NCI-H774 (cell line): Measurements from ENCODE around the gene CTXN1.
A peak's percentile ranks its signal among the peaks of the same experiment; 100 is the strongest.
"Not testable (repeated sequence)": the region's sequence is repeated elsewhere in the genome, so short reads cannot be mapped to it uniquely, and the experiment has no call there.

Experiments
- DNase-seq: peaks from one replicate; lab custom pipeline; 2025; lab: John Stamatoyannopoulos, UW

Gene CTXN1

GRCh38 chr19:7926021-7926726, at the start of gene CTXN1:
TSS of gene CTXN1 (minus strand) at chr19:7926135. CDS start at chr19:7925538, 597 bp downstream.
- DNase-seq, result peak; percentile 43

GRCh38 chr19:7975037-7975436, 49.1 kb upstream of the CTXN1 start:
- no peak for DNase-seq

- DNase-seq, result no peak
Measured at GRCh38 chr19:7973883-7974282, 47.9 kb upstream of the CTXN1 start.

GRCh38 chr19:7971553-7972520, 45.9 kb upstream of the CTXN1 start:
- no peak for DNase-seq

- DNase-seq, result no peak
Measured at GRCh38 chr19:7970716-7971448, 44.9 kb upstream of the CTXN1 start.

GRCh38 chr19:7969555-7969939, 43.6 kb upstream of the CTXN1 start:
- no peak for DNase-seq

- DNase-seq, result no peak
Measured at GRCh38 chr19:7968796-7969554, 43.0 kb upstream of the CTXN1 start.

- DNase-seq, result no peak
Measured at GRCh38 chr19:7968008-7968795, 42.3 kb upstream of the CTXN1 start.

GRCh38 chr19:7965921-7966665, 40.2 kb upstream of the CTXN1 start:
- DNase-seq, result no peak

GRCh38 chr19:7965259-7965841, 39.4 kb upstream of the CTXN1 start:
- no peak for DNase-seq

GRCh38 chr19:7963566-7963965, 37.6 kb upstream of the CTXN1 start:
- DNase-seq, result no peak

- DNase-seq, result no peak
Measured at GRCh38 chr19:7962644-7963268, 36.8 kb upstream of the CTXN1 start.

- no peak for DNase-seq
Measured at GRCh38 chr19:7961920-7962626, 36.1 kb upstream of the CTXN1 start.

GRCh38 chr19:7961082-7961481, 35.1 kb upstream of the CTXN1 start:
- DNase-seq, result not testable (repeated sequence)

- no peak for DNase-seq
Measured at GRCh38 chr19:7959211-7959610, 33.3 kb upstream of the CTXN1 start.

- no peak for DNase-seq
Measured at GRCh38 chr19:7955696-7956095, 29.8 kb upstream of the CTXN1 start.

GRCh38 chr19:7953576-7953975, 27.6 kb upstream of the CTXN1 start:
- no peak for DNase-seq

GRCh38 chr19:7953060-7953459, 27.1 kb upstream of the CTXN1 start:
- DNase-seq, result no peak

GRCh38 chr19:7947939-7948338, 22.0 kb upstream of the CTXN1 start:
- no peak for DNase-seq
